ENCODE measurements around the gene SMPD1. TPM values are rescaled to one million over a fixed set of nuclear protein-coding genes. Genes with fewer than 3 reads are reported as not detected.

SMPD1 gene
- total RNA-seq, 1 experiment from 2014 or later: 4.5 TPM

DNA sequence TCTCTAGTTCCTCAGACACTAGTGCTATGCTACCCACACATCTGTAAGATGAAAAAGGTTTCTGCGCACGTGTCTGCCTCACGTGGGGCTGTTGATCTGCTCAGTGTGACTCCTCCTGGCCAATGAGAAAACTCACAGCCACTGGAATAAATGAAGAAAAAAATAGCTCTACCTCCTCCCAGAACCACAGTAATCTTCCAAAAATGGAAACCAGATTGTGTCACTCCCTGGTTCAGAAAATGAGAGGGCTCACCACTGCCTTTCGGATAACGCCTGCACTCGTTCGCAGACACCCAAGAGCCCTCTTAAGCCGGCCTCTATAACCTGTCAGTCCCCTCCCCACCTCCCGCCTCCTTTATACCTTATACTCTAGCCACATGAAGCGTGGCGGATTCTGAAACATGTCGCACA is 23.5 kb downstream of the SMPD1 start:
- H2BK15ac ChIP-seq (ENCODE audit: low read depth, low read length): no peak overlapping the region
- H2AFZ ChIP-seq (ENCODE audit: low read length): no peak overlapping the region
- no peak overlapping the region for H2BK120ac ChIP-seq (ENCODE audit: low read depth, low read length, poor library complexity, severe bottlenecking)

More for the DNA sequence above, 23.5 kb downstream of the SMPD1 start:
- no peak overlapping the region for H3K56ac ChIP-seq (ENCODE audit: insufficient read length, low read depth, low read length)
- Mint-ChIP-seq H3K4me1 (peaks cover 6% of the 10 kb centered on the region in 2 experiments), H3K27me3 (ENCODE audit: low read depth) (no peaks in the 10 kb centered on the region), H3K4me3 (no peak overlapping the region), H3K9me3 (no peaks in the 10 kb centered on the region), H3K27ac (no peak overlapping the region), H3K36me3 (ENCODE audit: insufficient read depth in 1 of 3, low read depth in 3 of 3) (peaks cover 0 to 3% (median 0%) of the 10 kb centered on the region in 3 experiments; a peak in 2 of 7 replicates)
- no peaks in the 10 kb centered on the region for H3K4me1 ChIP-seq (ENCODE audit: insufficient read depth, low read length)
- DNase-seq: no peak
- H4K5ac ChIP-seq (ENCODE audit: insufficient read length, low read depth, low read length): no peak overlapping the region
- no peak overlapping the region for H2AK5ac ChIP-seq (ENCODE audit: insufficient read length, low read length)
- no peak overlapping the region for H3K18ac ChIP-seq (ENCODE audit: insufficient read length, low read depth, low read length)
- WGBS (ENCODE audit: extremely low coverage, insufficient read length, low lambda C conversion rate): no CpG with 5 or more reads among the region's 12 CpGs
- H3K9me3 ChIP-seq (ENCODE audit: control insufficient read depth, low read depth, low read length): no peaks in the 10 kb centered on the region
- H3K27ac ChIP-seq (ENCODE audit: insufficient read length, low read depth, low read length): no peak overlapping the region
- H3K4me2 ChIP-seq (ENCODE audit: insufficient read depth, insufficient read length, low read length): no peak overlapping the region
- no peak overlapping the region for H3T11ph ChIP-seq (ENCODE audit: low read length)
- no peak overlapping the region for H2BK5ac ChIP-seq (ENCODE audit: insufficient read length, low read length)
- no peaks in the 10 kb centered on the region for H3K79me1 ChIP-seq (ENCODE audit: insufficient read depth, low read depth, low read length, poor library complexity, severe bottlenecking)
- no peak overlapping the region for H2BK12ac ChIP-seq (ENCODE audit: insufficient read length, low read depth, low read length)
- H3K4ac ChIP-seq (ENCODE audit: low read depth, low read length): no peak overlapping the region
- H3K27me3 ChIP-seq (ENCODE audit: insufficient read depth, low read length): no peaks in the 10 kb centered on the region
- H3K79me2 ChIP-seq (ENCODE audit: insufficient read depth, low read length): no peaks in the 10 kb centered on the region
- H3K23me2 ChIP-seq (ENCODE audit: insufficient read length, low read depth, low read length, poor library complexity, severe bottlenecking): peaks cover 6% of the 10 kb centered on the region
- no peak overlapping the region for H3K23ac ChIP-seq (ENCODE audit: insufficient read length, low read depth, low read length)
- H4K20me1 ChIP-seq (ENCODE audit: control insufficient read depth, insufficient read depth, insufficient read length): no peaks in the 10 kb centered on the region
- no peak overlapping the region for H4K8ac ChIP-seq (replicated peaks; ENCODE audit: insufficient read length, low read depth, low read length)
- no peak overlapping the region for H2BK20ac ChIP-seq (ENCODE audit: low read depth, low read length, poor library complexity, severe bottlenecking)
- no peak overlapping the region for H3K9ac ChIP-seq (ENCODE audit: extremely low read depth, insufficient read length, low read length)
- no peak overlapping the region for H4K91ac ChIP-seq (ENCODE audit: insufficient read length, low read depth, low read length)
- no peak overlapping the region for H3K14ac ChIP-seq (ENCODE audit: insufficient read depth, low read length)
- no peak for TF ChIP-seq CTCF (conservative IDR thresholded peaks at IDR 0.05)

Measured in H9 (cell line).